WTC11 (cell line): Measurements from ENCODE around the gene FMC1. TPM values are rescaled to one million over a fixed set of nuclear protein-coding genes. Genes with fewer than 3 reads are reported as not detected.

ENCODE experiments used
- ATAC-seq: fragments of 200-7000 bp; cut with Tn5 transposase; 2 replicates; pipeline ENCODE4 v1.10.0; 2021; ENCODE audit warnings: mild to moderate bottlenecking, moderate library complexity
- CTCF ChIA-PET: fragments of 300-600 bp; sonication (Branson Sonifier 250); formaldehyde crosslinking; loops from one replicate; lab custom pipeline; 2021; ENCODE audit warnings: antibody characterized with exemption; lab: Charles Lee
- POLR2A ChIA-PET: fragments of 350-600 bp; sonication (Branson Sonifier 250); formaldehyde crosslinking; loops from one replicate; lab custom pipeline; 2021; ENCODE audit warnings: antibody characterized with exemption; lab: Charles Lee
- DNase-seq: peaks from one replicate; pipeline ENCODE4 v3.0.0; 2021; ENCODE audit warnings: low spot score
- H3K27ac Mint-ChIP-seq: 2 replicates; pipeline ENCODE4 v1.8.0; 2021; ENCODE audit warnings: mixed read lengths
- H3K27me3 Mint-ChIP-seq: 2 replicates; pipeline ENCODE4 v1.8.0; 2021; ENCODE audit warnings: low read depth, mild to moderate bottlenecking, moderate library complexity, mixed read lengths
- H3K36me3 Mint-ChIP-seq: 2 replicates; pipeline ENCODE4 v1.8.0; 2021; ENCODE audit warnings: mixed read lengths
- H3K4me1 Mint-ChIP-seq: 2 replicates; pipeline ENCODE4 v1.8.0; 2022; ENCODE audit warnings: mixed read lengths
- H3K4me3 Mint-ChIP-seq: 2 replicates; pipeline ENCODE4 v1.8.0; 2021; ENCODE audit warnings: mild to moderate bottlenecking, moderate library complexity, mixed read lengths
- H3K9me3 Mint-ChIP-seq: 2 replicates; pipeline ENCODE4 v1.8.0; 2021; ENCODE audit warnings: mixed read lengths
- AFF4 ChIP-seq: sonication (generic); formaldehyde crosslinking; IDR thresholded peaks from 2 replicates; pipeline ENCODE4 v1.8.1; 2023; ENCODE audit warnings: mild to moderate bottlenecking, missing genetic modification reagents, borderline replicate concordance
- ATF6 ChIP-seq: sonication (generic); formaldehyde crosslinking; IDR thresholded peaks from 2 replicates; pipeline ENCODE4 v1.8.1; 2023; ENCODE audit warnings: mild to moderate bottlenecking, missing genetic modification reagents
- EMX1 ChIP-seq: fragments of 250-450 bp; sonication (Bioruptor Pico); IDR thresholded peaks from 2 replicates; pipeline ENCODE4 v1.8.0; 2021; ENCODE audit warnings: mild to moderate bottlenecking
- GABPB1 ChIP-seq: sonication (generic); formaldehyde crosslinking; IDR thresholded peaks from 2 replicates; pipeline ENCODE4 v1.8.1; 2023; ENCODE audit warnings: mild to moderate bottlenecking, missing genetic modification reagents
- MYBL2 ChIP-seq: sonication (generic); formaldehyde crosslinking; IDR thresholded peaks from 2 replicates; pipeline ENCODE4 v1.8.1; 2023; ENCODE audit warnings: mild to moderate bottlenecking, moderate library complexity, missing genetic modification reagents
- NFE2L1 ChIP-seq: sonication (generic); formaldehyde crosslinking; IDR thresholded peaks from 2 replicates; pipeline ENCODE4 v1.8.1; 2023; ENCODE audit warnings: missing genetic modification reagents
- NFYB ChIP-seq: sonication (generic); formaldehyde crosslinking; conservative IDR thresholded peaks from 2 replicates; pipeline ENCODE4 v1.8.0; 2022; ENCODE audit warnings: low read depth, missing genetic modification reagents
- NR1H2 ChIP-seq: sonication (generic); formaldehyde crosslinking; IDR thresholded peaks from 2 replicates; pipeline ENCODE4 v1.9.0; 2021; ENCODE audit warnings: mild to moderate bottlenecking, moderate library complexity, missing genetic modification reagents
- SMAD3 ChIP-seq: sonication (generic); formaldehyde crosslinking; IDR thresholded peaks from 2 replicates; pipeline ENCODE4 v1.8.0; 2022; ENCODE audit warnings: missing genetic modification reagents, mild to moderate bottlenecking, borderline replicate concordance
- STAT6 ChIP-seq: sonication (generic); formaldehyde crosslinking; conservative IDR thresholded peaks from 2 replicates; pipeline ENCODE4 v1.8.1; 2023; ENCODE audit warnings: mild to moderate bottlenecking, low read depth, missing genetic modification reagents, moderate library complexity
- ZNF232 ChIP-seq: sonication (generic); formaldehyde crosslinking; IDR thresholded peaks from 2 replicates; pipeline ENCODE4 v1.8.0; 2022; ENCODE audit warnings: mild to moderate bottlenecking, missing genetic modification reagents
- ZNF423 ChIP-seq: fragments of 250-450 bp; sonication (Bioruptor Pico); IDR thresholded peaks from 2 replicates; pipeline ENCODE4 v2.1.2; 2022; ENCODE audit warnings: mild to moderate bottlenecking, moderate library complexity
- ZNF512 ChIP-seq: sonication (generic); formaldehyde crosslinking; IDR thresholded peaks from 2 replicates; pipeline ENCODE4 v1.8.1; 2022; ENCODE audit warnings: missing genetic modification reagents, borderline replicate concordance
- total RNA-seq: library from RNA; stranded (reverse); gene quantifications from 3 replicates; pipeline ENCODE4 v1.2.3, GENCODE V29; 2021
- TF ChIP-seq, protein P1 (sequence below): sonication (generic); formaldehyde crosslinking; IDR thresholded peaks from 2 replicates; pipeline ENCODE4 v1.8.1; 2022; ENCODE audit warnings: mild to moderate bottlenecking, missing genetic modification reagents, moderate library complexity, borderline replicate concordance
- TF ChIP-seq, protein P2 (sequence below): fragments of 250-450 bp; sonication (Bioruptor Pico); IDR thresholded peaks from 2 replicates; pipeline ENCODE4 v1.9.0; 2021; ENCODE audit warnings: mild to moderate bottlenecking
- TF ChIP-seq, protein P3 (sequence below): sonication (generic); formaldehyde crosslinking; IDR thresholded peaks from 2 replicates; pipeline ENCODE4 v1.8.0; 2022; ENCODE audit warnings: mild to moderate bottlenecking, missing genetic modification reagents

FMC1 gene
- total RNA-seq, 1 experiment from 2014 or later, result 16.3 TPM

GRCh38 chr7:139294241-139294640 lies 46.9 kb upstream of the FMC1 start:
- Mint-ChIP-seq H3K27ac (no peak overlapping the region), H3K27me3 (no peaks in the 10 kb centered on the region), H3K4me1 (no peaks in the 10 kb centered on the region), H3K9me3 (no peaks in the 10 kb centered on the region), H3K4me3 (no peak overlapping the region), H3K36me3 (peaks cover 22% of the 10 kb centered on the region)
- no peak for ATAC-seq
- ChIA-PET CTCF (interaction anchor here (0.6 to 1.1 kb wide), 3 partner anchors 16 to 219 kb away, joined by 3 to 6 read pairs (median 4); no protein-coding TSS in a partner anchor), POLR2A (no interaction called here)
- TF ChIP-seq AFF4 (no peak), MYBL2 (CRISPR knock-in tag) (no peak), NR1H2 (CRISPR knock-in tag) (no peak), EMX1 (CRISPR knock-in tag) (no peak), SMAD3 (CRISPR knock-in tag) (no peak), ATF6 (no peak), STAT6 (CRISPR knock-in tag) (no peak), ZNF423 (CRISPR knock-in tag) (no peak), ZNF232 (CRISPR knock-in tag) (no peak), GABPB1 (no peak), NFYB (CRISPR knock-in tag) (no peak), NFE2L1 (no peak), ZNF512 (CRISPR knock-in tag) (no peak)
- TF ChIP-seq, protein P1, sequence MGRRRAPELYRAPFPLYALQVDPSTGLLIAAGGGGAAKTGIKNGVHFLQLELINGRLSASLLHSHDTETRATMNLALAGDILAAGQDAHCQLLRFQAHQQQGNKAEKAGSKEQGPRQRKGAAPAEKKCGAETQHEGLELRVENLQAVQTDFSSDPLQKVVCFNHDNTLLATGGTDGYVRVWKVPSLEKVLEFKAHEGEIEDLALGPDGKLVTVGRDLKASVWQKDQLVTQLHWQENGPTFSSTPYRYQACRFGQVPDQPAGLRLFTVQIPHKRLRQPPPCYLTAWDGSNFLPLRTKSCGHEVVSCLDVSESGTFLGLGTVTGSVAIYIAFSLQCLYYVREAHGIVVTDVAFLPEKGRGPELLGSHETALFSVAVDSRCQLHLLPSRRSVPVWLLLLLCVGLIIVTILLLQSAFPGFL (CRISPR knock-in tag), result no peak
- TF ChIP-seq, protein P2, sequence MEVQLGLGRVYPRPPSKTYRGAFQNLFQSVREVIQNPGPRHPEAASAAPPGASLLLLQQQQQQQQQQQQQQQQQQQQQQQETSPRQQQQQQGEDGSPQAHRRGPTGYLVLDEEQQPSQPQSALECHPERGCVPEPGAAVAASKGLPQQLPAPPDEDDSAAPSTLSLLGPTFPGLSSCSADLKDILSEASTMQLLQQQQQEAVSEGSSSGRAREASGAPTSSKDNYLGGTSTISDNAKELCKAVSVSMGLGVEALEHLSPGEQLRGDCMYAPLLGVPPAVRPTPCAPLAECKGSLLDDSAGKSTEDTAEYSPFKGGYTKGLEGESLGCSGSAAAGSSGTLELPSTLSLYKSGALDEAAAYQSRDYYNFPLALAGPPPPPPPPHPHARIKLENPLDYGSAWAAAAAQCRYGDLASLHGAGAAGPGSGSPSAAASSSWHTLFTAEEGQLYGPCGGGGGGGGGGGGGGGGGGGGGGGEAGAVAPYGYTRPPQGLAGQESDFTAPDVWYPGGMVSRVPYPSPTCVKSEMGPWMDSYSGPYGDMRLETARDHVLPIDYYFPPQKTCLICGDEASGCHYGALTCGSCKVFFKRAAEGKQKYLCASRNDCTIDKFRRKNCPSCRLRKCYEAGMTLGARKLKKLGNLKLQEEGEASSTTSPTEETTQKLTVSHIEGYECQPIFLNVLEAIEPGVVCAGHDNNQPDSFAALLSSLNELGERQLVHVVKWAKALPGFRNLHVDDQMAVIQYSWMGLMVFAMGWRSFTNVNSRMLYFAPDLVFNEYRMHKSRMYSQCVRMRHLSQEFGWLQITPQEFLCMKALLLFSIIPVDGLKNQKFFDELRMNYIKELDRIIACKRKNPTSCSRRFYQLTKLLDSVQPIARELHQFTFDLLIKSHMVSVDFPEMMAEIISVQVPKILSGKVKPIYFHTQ (CRISPR knock-in tag), result no peak
- TF ChIP-seq, protein P3, sequence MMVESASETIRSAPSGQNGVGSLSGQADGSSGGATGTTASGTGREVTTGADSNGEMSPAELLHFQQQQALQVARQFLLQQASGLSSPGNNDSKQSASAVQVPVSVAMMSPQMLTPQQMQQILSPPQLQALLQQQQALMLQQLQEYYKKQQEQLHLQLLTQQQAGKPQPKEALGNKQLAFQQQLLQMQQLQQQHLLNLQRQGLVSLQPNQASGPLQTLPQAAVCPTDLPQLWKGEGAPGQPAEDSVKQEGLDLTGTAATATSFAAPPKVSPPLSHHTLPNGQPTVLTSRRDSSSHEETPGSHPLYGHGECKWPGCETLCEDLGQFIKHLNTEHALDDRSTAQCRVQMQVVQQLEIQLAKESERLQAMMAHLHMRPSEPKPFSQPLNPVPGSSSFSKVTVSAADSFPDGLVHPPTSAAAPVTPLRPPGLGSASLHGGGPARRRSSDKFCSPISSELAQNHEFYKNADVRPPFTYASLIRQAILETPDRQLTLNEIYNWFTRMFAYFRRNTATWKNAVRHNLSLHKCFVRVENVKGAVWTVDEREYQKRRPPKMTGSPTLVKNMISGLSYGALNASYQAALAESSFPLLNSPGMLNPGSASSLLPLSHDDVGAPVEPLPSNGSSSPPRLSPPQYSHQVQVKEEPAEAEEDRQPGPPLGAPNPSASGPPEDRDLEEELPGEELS, result no peak
- no peak for DNase-seq
